Trophoblast cell (in vitro differentiated cells and primary cell): ENCODE results near the gene IGSF9B.

ENCODE experiments used
- DNase-seq, 2 donors: peaks; one replicate each; pipeline ENCODE4 v3.0.0-alpha.2; 2016
- H2AFZ ChIP-seq: 2 replicates; pipeline ENCODE4 v1.6.1; 2013; ENCODE audit warnings: low read length, moderate library complexity, mild to moderate bottlenecking; ENCODE audit not compliant: insufficient read depth, poor library complexity
- H2AK5ac ChIP-seq: 2 replicates; pipeline ENCODE4 v1.6.1; 2013; ENCODE audit warnings: mild to moderate bottlenecking, low read length
- H2BK120ac ChIP-seq: 2 replicates; pipeline ENCODE4 v1.6.1; 2013; ENCODE audit warnings: low read length, mild to moderate bottlenecking, moderate library complexity; ENCODE audit not compliant: insufficient read depth, poor library complexity
- H2BK12ac ChIP-seq: 2 replicates; pipeline ENCODE4 v1.6.1; 2013; ENCODE audit warnings: mild to moderate bottlenecking, low read length, moderate library complexity
- H2BK5ac ChIP-seq: 2 replicates; pipeline ENCODE4 v1.6.1; 2013; ENCODE audit warnings: low read length, low read depth, moderate library complexity, mild to moderate bottlenecking; ENCODE audit not compliant: poor library complexity
- H3K14ac ChIP-seq: 2 replicates; pipeline ENCODE4 v1.6.1; 2013; ENCODE audit warnings: mild to moderate bottlenecking, low read length
- H3K18ac ChIP-seq: 2 replicates; pipeline ENCODE4 v1.6.1; 2013; ENCODE audit warnings: mild to moderate bottlenecking, low read length
- H3K23ac ChIP-seq: 2 replicates; pipeline ENCODE4 v1.6.1; 2013; ENCODE audit warnings: low read length
- H3K27ac ChIP-seq: 2 replicates; pipeline ENCODE4 v1.5.1; 2013; ENCODE audit warnings: low read depth, mild to moderate bottlenecking, inconsistent platforms, low read length, moderate library complexity
- H3K27me3 ChIP-seq: 2 replicates; pipeline ENCODE4 v1.6.1; 2013; ENCODE audit warnings: inconsistent platforms, mild to moderate bottlenecking, low read length, moderate library complexity; ENCODE audit not compliant: insufficient read depth
- H3K36me3 ChIP-seq, 2 experiments: 1 replicate in 1 of 2; 2 replicates in 1 of 2; pipeline ENCODE4 v1.6.1; 2013; ENCODE audit warnings: low read length in 2 of 2, mild to moderate bottlenecking in 2 of 2, moderate library complexity in 1 of 2; ENCODE audit not compliant: insufficient read depth in 2 of 2, control insufficient read depth in 1 of 2
- H3K4ac ChIP-seq: 2 replicates; pipeline ENCODE4 v1.6.1; 2013; ENCODE audit warnings: low read depth, mild to moderate bottlenecking, low read length, moderate library complexity
- H3K4me1 ChIP-seq, 2 experiments: 1 replicate in 1 of 2; 2 replicates in 1 of 2; pipeline ENCODE4 v1.6.1; 2013; ENCODE audit warnings: low read length in 2 of 2, mild to moderate bottlenecking in 2 of 2, moderate library complexity in 1 of 2; ENCODE audit not compliant: insufficient read depth in 2 of 2, control insufficient read depth in 1 of 2
- H3K4me2 ChIP-seq: 2 replicates; pipeline ENCODE4 v1.6.1; 2013; ENCODE audit warnings: inconsistent platforms, mild to moderate bottlenecking, low read length, moderate library complexity
- H3K4me3 ChIP-seq: 2 replicates; pipeline ENCODE4 v1.5.1; 2013; ENCODE audit warnings: mild to moderate bottlenecking, low read depth, low read length, inconsistent platforms
- H3K79me1 ChIP-seq: one replicate; pipeline ENCODE4 v1.6.1; 2013; ENCODE audit warnings: low read length
- H3K79me2 ChIP-seq: 2 replicates; pipeline ENCODE4 v1.6.1; 2013; ENCODE audit warnings: low read length, mild to moderate bottlenecking; ENCODE audit not compliant: control insufficient read depth, insufficient read depth, poor library complexity
- H3K9ac ChIP-seq: 2 replicates; pipeline ENCODE4 v1.6.1; 2013; ENCODE audit warnings: mild to moderate bottlenecking, low read length
- H3K9me3 ChIP-seq: 2 replicates; pipeline ENCODE4 v1.6.1; 2013; ENCODE audit warnings: low read depth, mild to moderate bottlenecking, control low read depth, inconsistent platforms, low read length; ENCODE audit not compliant: insufficient read depth
- H4K12ac ChIP-seq: 2 replicates; pipeline ENCODE4 v1.6.1; 2013; ENCODE audit warnings: low read depth, mild to moderate bottlenecking, low read length, moderate library complexity
- H4K8ac ChIP-seq: 2 replicates; pipeline ENCODE4 v1.6.1; 2013; ENCODE audit warnings: low read depth, mild to moderate bottlenecking, low read length, moderate library complexity
- H4K91ac ChIP-seq: one replicate; pipeline ENCODE4 v1.6.1; 2013; ENCODE audit warnings: low read depth, mild to moderate bottlenecking, low read length, moderate library complexity
- WGBS: extraction: QIAGEN DNeasy Blood & Tissue Kit; methylation state at CpG from one replicate; pipeline ENCODE4 v1.1.7; 2013; ENCODE audit warnings: missing lambda C conversion rate; ENCODE audit not compliant: insufficient read length, insufficient coverage; ENCODE audit errors: extremely low coverage; 5-methylcytosine and 5-hydroxymethylcytosine counted together

The IGSF9B gene

GRCh38 chr11:133988686-133989410 is 32.1 kb upstream of the IGSF9B start:
- no peak overlapping the region for H2BK120ac ChIP-seq
- H3K27ac ChIP-seq = no peak overlapping the region
- H3K9ac ChIP-seq = no peak overlapping the region
- no CpG with 5 or more reads among the region's 22 CpGs for WGBS
- H4K12ac ChIP-seq = no peak overlapping the region
- H3K23ac ChIP-seq = no peak overlapping the region
- no peaks in the 10 kb centered on the region for H3K27me3 ChIP-seq
- no peaks in the 10 kb centered on the region for H3K79me1 ChIP-seq
- H2AK5ac ChIP-seq = no peak overlapping the region
- no peaks in the 10 kb centered on the region for H3K36me3 ChIP-seq
- no peak for DNase-seq
- H3K4me2 ChIP-seq = no peak overlapping the region
- no peak overlapping the region for H2BK12ac ChIP-seq
- H4K8ac ChIP-seq = no peak overlapping the region
- no peak overlapping the region for H2AFZ ChIP-seq
- no peak overlapping the region for H4K91ac ChIP-seq
- no peak overlapping the region for H3K14ac ChIP-seq
- H3K4me1 ChIP-seq = no peaks in the 10 kb centered on the region
- H3K4ac ChIP-seq = no peak overlapping the region
- H3K9me3 ChIP-seq = peaks cover 1% of the 10 kb centered on the region
- H2BK5ac ChIP-seq = no peak overlapping the region
- peak overlapping the region; percentile 16 for H3K4me3 ChIP-seq
- H3K18ac ChIP-seq = no peak overlapping the region
- no peaks in the 10 kb centered on the region for H3K79me2 ChIP-seq

- Histone ChIP-seq H3K4ac (no peak overlapping the region), H3K27me3 (no peaks in the 10 kb centered on the region), H4K12ac (no peak overlapping the region), H3K9ac (no peak overlapping the region), H3K27ac (no peak overlapping the region), H4K91ac (no peak overlapping the region), H2AK5ac (no peak overlapping the region), H3K79me2 (no peaks in the 10 kb centered on the region), H2BK12ac (no peak overlapping the region), H3K79me1 (no peaks in the 10 kb centered on the region), H2AFZ (no peak overlapping the region), H3K23ac (no peak overlapping the region), H3K14ac (no peak overlapping the region), H3K4me1 (no peaks in the 10 kb centered on the region), H3K4me2 (no peak overlapping the region), H2BK120ac (no peak overlapping the region), H3K36me3 (no peaks in the 10 kb centered on the region), H4K8ac (no peak overlapping the region), H2BK5ac (no peak overlapping the region), H3K18ac (no peak overlapping the region), H3K4me3 (no peak overlapping the region), H3K9me3 (peaks cover 1% of the 10 kb centered on the region)
- no CpG with 5 or more reads among the region's 8 CpGs for WGBS
- no peak for DNase-seq
Measured at GRCh38 chr11:133987171-133987570, 30.4 kb upstream of the IGSF9B start.

GRCh38 chr11:133985981-133986944 is 29.5 kb upstream of the IGSF9B start:
- H3K9ac ChIP-seq = no peak overlapping the region

GRCh38 chr11:133984828-133985227 is 28.1 kb upstream of the IGSF9B start:
- H3K27ac ChIP-seq = no peak overlapping the region
- H4K8ac ChIP-seq = no peak overlapping the region
- H2BK12ac ChIP-seq = no peak overlapping the region
- no peaks in the 10 kb centered on the region for H3K79me2 ChIP-seq
- peaks cover 1% of the 10 kb centered on the region for H3K9me3 ChIP-seq
- no peak overlapping the region for H2BK5ac ChIP-seq
- no peak overlapping the region for H2BK120ac ChIP-seq
- no peaks in the 10 kb centered on the region for H3K79me1 ChIP-seq
- H3K27me3 ChIP-seq = no peaks in the 10 kb centered on the region
- no peak overlapping the region for H4K91ac ChIP-seq
- H3K4me2 ChIP-seq = no peak overlapping the region
- no peak overlapping the region for H4K12ac ChIP-seq
- H3K23ac ChIP-seq = no peak overlapping the region
- no CpG with 5 or more reads among the region's 9 CpGs for WGBS
- DNase-seq = no peak
- no peaks in the 10 kb centered on the region for H3K36me3 ChIP-seq
- no peaks in the 10 kb centered on the region for H3K4me1 ChIP-seq
- no peak overlapping the region for H3K18ac ChIP-seq
- no peak overlapping the region for H3K14ac ChIP-seq
- H3K4me3 ChIP-seq = no peak overlapping the region
- no peak overlapping the region for H2AK5ac ChIP-seq
- H3K4ac ChIP-seq = no peak overlapping the region
- no peak overlapping the region for H2AFZ ChIP-seq
- no peak overlapping the region for H3K9ac ChIP-seq

More at GRCh38 chr11:133985981-133986944, 29.5 kb upstream of the IGSF9B start:
- Histone ChIP-seq H2AFZ (no peak overlapping the region), H3K27ac (no peak overlapping the region), H3K27me3 (no peaks in the 10 kb centered on the region), H3K4ac (no peak overlapping the region), H4K91ac (no peak overlapping the region), H3K79me1 (no peaks in the 10 kb centered on the region), H2BK5ac (no peak overlapping the region), H3K36me3 (no peaks in the 10 kb centered on the region), H2BK12ac (no peak overlapping the region), H3K18ac (no peak overlapping the region), H3K79me2 (no peaks in the 10 kb centered on the region), H3K23ac (no peak overlapping the region), H3K4me3 (no peak overlapping the region), H4K12ac (no peak overlapping the region), H3K4me2 (no peak overlapping the region), H3K9me3 (peaks cover 1% of the 10 kb centered on the region), H2AK5ac (no peak overlapping the region), H4K8ac (no peak overlapping the region), H3K14ac (no peak overlapping the region), H3K4me1 (no peaks in the 10 kb centered on the region), H2BK120ac (no peak overlapping the region)
- no peak for DNase-seq
- WGBS = no CpG with 5 or more reads among the region's 15 CpGs
